HL-60/S4 treated with phorbol 12-myristate 13-acetate at 8.2 ng/mL for 4 days and 3 days (cell line): Measurements from ENCODE around the gene DRD2.

Experiments
- in situ Hi-C: fragments of 300-500 bp; cut with MboI; formaldehyde crosslinking; loops from 2 replicates; pipeline ENCODE4 v1.15.0; 2022; ENCODE audit warnings: low sequenced_read_pairs

DRD2 gene

GRCh38 chr11:113405724-113406478 lies 69.3 kb downstream of the DRD2 start:
- in situ Hi-C loops, result no loop called here

- in situ Hi-C loops, result no loop called here
These were observed 70.3 kb downstream of the DRD2 start for GRCh38 chr11:113404859-113405430.

GRCh38 chr11:113401718-113402117 lies 73.5 kb downstream of the DRD2 start:
- in situ Hi-C loops, result no loop called here

GRCh38 chr11:113400631-113401230 lies 74.5 kb downstream of the DRD2 start:
- in situ Hi-C loops, result no loop called here

- in situ Hi-C loops, result no loop called here
These were observed 76.3 kb downstream of the DRD2 start for GRCh38 chr11:113398669-113399430.

GRCh38 chr11:113397821-113398220 lies 77.4 kb downstream of the DRD2 start:
- in situ Hi-C loops, result no loop called here

- in situ Hi-C loops, result no loop called here
These were observed 78.0 kb downstream of the DRD2 start for GRCh38 chr11:113397212-113397611.

GRCh38 chr11:113396690-113397089 lies 78.5 kb downstream of the DRD2 start:
- in situ Hi-C loops, result no loop called here

- in situ Hi-C loops, result no loop called here
These were observed 79.3 kb downstream of the DRD2 start for GRCh38 chr11:113395782-113396336.

- in situ Hi-C loops, result no loop called here
These were observed 80.3 kb downstream of the DRD2 start for GRCh38 chr11:113394919-113395318.

- in situ Hi-C loops, result no loop called here
These were observed 81.7 kb downstream of the DRD2 start for GRCh38 chr11:113393501-113393985.

GRCh38 chr11:113392236-113392921 lies 82.8 kb downstream of the DRD2 start:
- in situ Hi-C loops, result no loop called here

GRCh38 chr11:113389272-113389671 lies 85.9 kb downstream of the DRD2 start:
- in situ Hi-C loops, result no loop called here

GRCh38 chr11:113387605-113388211 lies 87.5 kb downstream of the DRD2 start, which contains the start of gene ANKK1:
Gene ANKK1, plus strand, starts transcription at chr11:113387779. Its CDS starts 106 bp downstream, at chr11:113387885.
- in situ Hi-C loops, result no loop called here

GRCh38 chr11:113386866-113387265 lies 88.3 kb downstream of the DRD2 start:
- in situ Hi-C loops, result no loop called here

GRCh38 chr11:113385749-113386148 lies 89.4 kb downstream of the DRD2 start:
- in situ Hi-C loops, result no loop called here

GRCh38 chr11:113384551-113384950 lies 90.6 kb downstream of the DRD2 start:
- in situ Hi-C loops, result no loop called here

- in situ Hi-C loops, result no loop called here
These were observed 93.1 kb downstream of the DRD2 start for GRCh38 chr11:113382121-113382520.

- in situ Hi-C loops, result no loop called here
These were observed 96.5 kb downstream of the DRD2 start for GRCh38 chr11:113378692-113379091.
